Ectodermal cell (in vitro differentiated cells): ENCODE data around the gene EIF4B.
"Not testable (repeated sequence)": the region's sequence is repeated elsewhere in the genome, so short reads cannot be mapped to it uniquely, and the experiment has no call there.

Experiments used
- H3K27ac ChIP-seq: 2 replicates; pipeline ENCODE4 v1.7.0; 2013; ENCODE audit warnings: mild to moderate bottlenecking, low read depth, low read length; ENCODE audit not compliant: insufficient read depth, poor library complexity, severe bottlenecking
- H3K27me3 ChIP-seq: 2 replicates; pipeline ENCODE4 v1.7.0; 2013; ENCODE audit warnings: mild to moderate bottlenecking, low read length; ENCODE audit not compliant: insufficient read depth, control insufficient read depth, poor library complexity, severe bottlenecking
- H3K36me3 ChIP-seq: one replicate; pipeline ENCODE4 v1.7.0; 2013; ENCODE audit warnings: low read length; ENCODE audit not compliant: control insufficient read depth, insufficient read depth
- H3K4me1 ChIP-seq: one replicate; pipeline ENCODE4 v1.7.0; 2013; ENCODE audit warnings: low read length; ENCODE audit not compliant: control insufficient read depth, insufficient read depth
- H3K4me3 ChIP-seq: 2 replicates; pipeline ENCODE4 v1.7.0; 2013; ENCODE audit warnings: low read depth, low read length, control low read depth; ENCODE audit not compliant: insufficient read depth
- H3K9me3 ChIP-seq: 2 replicates; pipeline ENCODE4 v1.7.0; 2013; ENCODE audit warnings: mild to moderate bottlenecking, low read length, moderate library complexity; ENCODE audit not compliant: control insufficient read depth
- WGBS, 2 experiments: methylation state at CpG; one replicate each; pipeline ENCODE4 v1.1.7; 2013; ENCODE audit warnings: missing lambda C conversion rate in 2 of 2; 5-methylcytosine and 5-hydroxymethylcytosine counted together

EIF4B gene

GRCh38 chr12:52976574-52977071 lies 29.6 kb upstream of the EIF4B start:
- H3K4me3 ChIP-seq = no peak overlapping the region
- 25 to 26% methylated on average over 3 of the region's 3 CpGs for WGBS, 2 experiments
- peaks cover 36% of the 10 kb centered on the region for H3K4me1 ChIP-seq
- no peaks in the 10 kb centered on the region for H3K36me3 ChIP-seq
- H3K27me3 ChIP-seq = no peaks in the 10 kb centered on the region
- peak overlapping the region; percentile 45 for H3K27ac ChIP-seq
- H3K9me3 ChIP-seq = no peaks in the 10 kb centered on the region

GRCh38 chr12:52977170-52977569 lies 29.1 kb upstream of the EIF4B start:
- H3K27ac ChIP-seq = peak overlapping the region; percentile 33
- WGBS, 2 experiments = 91 to 96% methylated on average over 4 of the region's 4 CpGs
- no peak overlapping the region for H3K4me3 ChIP-seq

GRCh38 chr12:52980096-52980649 lies 26.1 kb upstream of the EIF4B start:
- Histone ChIP-seq H3K4me1 (peaks cover 21% of the 10 kb centered on the region), H3K4me3 (no peak overlapping the region)

More at GRCh38 chr12:52977170-52977569, 29.1 kb upstream of the EIF4B start:
- peaks cover 31% of the 10 kb centered on the region for H3K4me1 ChIP-seq
- H3K27me3 ChIP-seq = no peaks in the 10 kb centered on the region
- H3K36me3 ChIP-seq = no peaks in the 10 kb centered on the region
- H3K9me3 ChIP-seq = no peaks in the 10 kb centered on the region

DNA sequence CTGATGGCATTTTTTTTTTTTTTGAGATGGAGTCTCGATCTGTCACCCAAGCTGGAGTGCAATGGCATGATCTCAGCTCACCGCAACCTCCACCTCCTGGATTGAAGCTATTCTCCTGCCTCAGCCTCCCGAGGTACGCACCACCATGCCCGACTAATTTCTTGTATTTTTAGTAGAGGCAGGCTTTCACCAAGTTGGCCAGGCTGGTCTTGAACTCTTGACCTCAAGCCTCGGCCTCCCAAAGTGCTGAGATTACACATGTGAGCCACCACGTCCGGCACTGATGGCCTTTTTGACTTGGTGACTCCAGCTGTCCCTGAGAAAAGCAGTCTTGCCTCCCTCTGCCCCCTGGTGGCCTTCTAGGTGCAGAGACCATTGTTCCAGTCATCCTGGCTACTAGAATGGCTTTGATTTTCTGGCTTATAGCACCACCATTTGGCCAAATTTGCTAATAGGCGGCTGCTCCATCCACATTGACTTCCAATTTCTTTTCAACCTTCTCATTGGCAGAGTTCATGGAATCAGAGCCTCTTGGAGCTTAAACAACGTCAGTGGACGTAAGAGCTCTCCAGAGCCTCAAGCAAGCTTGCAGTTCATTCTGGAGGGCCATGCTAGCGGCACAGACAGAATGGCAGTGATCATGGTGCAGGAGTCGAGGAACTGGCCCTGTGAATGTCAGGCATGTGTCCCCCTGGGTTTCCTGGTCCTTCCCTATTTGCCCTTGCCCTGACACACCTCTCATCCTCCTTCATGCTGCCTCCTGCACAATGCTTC lies 25.4 kb upstream of the EIF4B start:
- no peaks in the 10 kb centered on the region for H3K9me3 ChIP-seq

More at GRCh38 chr12:52980096-52980649, 26.1 kb upstream of the EIF4B start:
- no peaks in the 10 kb centered on the region for H3K36me3 ChIP-seq
- H3K27ac ChIP-seq = no peak overlapping the region
- H3K27me3 ChIP-seq = no peaks in the 10 kb centered on the region
- H3K9me3 ChIP-seq = no peaks in the 10 kb centered on the region
- 41 to 42% methylated on average over 3 to 4 of the region's 4 CpGs for WGBS, 2 experiments

DNA sequence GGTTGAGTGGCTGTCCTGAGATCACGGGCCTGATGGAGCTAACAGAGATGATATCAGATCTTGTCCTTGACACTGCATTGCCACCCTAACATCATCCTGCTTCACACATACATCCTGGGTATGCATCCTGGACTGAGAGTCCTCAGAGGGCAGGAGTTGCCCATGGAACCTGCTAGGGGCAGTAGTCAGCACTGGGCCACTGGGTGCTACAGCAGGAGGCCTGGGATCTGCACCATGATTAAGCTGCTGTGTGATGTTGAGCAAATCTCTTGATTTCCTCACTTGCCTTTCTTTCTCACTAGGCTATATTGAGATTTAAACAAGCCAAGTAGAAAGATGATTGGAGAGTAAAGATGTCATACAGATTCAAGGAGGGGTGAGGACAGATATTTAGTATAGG lies 22.1 kb upstream of the EIF4B start:
- Histone ChIP-seq H3K27me3 (no peaks in the 10 kb centered on the region), H3K9me3 (no peaks in the 10 kb centered on the region), H3K4me1 (no peaks in the 10 kb centered on the region), H3K36me3 (no peaks in the 10 kb centered on the region), H3K27ac (no peak overlapping the region), H3K4me3 (no peak overlapping the region)
- WGBS, 2 experiments = 89 to 96% methylated on average over 1 of the region's 1 CpG

More for the DNA sequence above, 25.4 kb upstream of the EIF4B start:
- Histone ChIP-seq H3K4me3 (no peak overlapping the region), H3K36me3 (no peaks in the 10 kb centered on the region), H3K4me1 (peaks cover 16% of the 10 kb centered on the region), H3K27ac (no peak overlapping the region), H3K27me3 (no peaks in the 10 kb centered on the region)
- 46 to 47% methylated on average over 13 of the region's 13 CpGs for WGBS, 2 experiments

DNA sequence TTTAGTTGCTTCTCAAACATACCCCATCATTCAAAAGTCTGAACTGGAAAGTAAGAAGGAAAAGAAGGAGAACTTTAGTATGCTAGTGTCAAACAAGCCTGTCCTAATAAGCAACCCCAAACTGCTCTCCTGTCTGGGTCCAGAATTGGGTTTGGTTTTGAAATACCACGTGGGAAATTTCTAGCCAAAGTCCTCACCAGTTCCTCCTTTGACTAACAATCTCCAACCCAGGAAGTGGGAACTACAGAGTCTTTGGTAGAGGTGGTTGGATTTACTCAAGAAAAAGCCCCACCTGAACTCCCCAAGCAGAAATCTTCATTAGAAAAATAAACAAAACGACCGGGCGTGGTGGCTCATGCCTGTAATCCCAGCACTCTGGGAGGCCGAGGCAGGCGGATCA lies 17.4 kb upstream of the EIF4B start:
- H3K27ac ChIP-seq = no peak overlapping the region
- 85 to 86% methylated on average over 5 to 6 of the region's 6 CpGs for WGBS, 2 experiments
- no peak overlapping the region for H3K4me3 ChIP-seq
- no peaks in the 10 kb centered on the region for H3K4me1 ChIP-seq
- no peaks in the 10 kb centered on the region for H3K36me3 ChIP-seq
- H3K9me3 ChIP-seq = no peaks in the 10 kb centered on the region
- H3K27me3 ChIP-seq = no peaks in the 10 kb centered on the region

DNA sequence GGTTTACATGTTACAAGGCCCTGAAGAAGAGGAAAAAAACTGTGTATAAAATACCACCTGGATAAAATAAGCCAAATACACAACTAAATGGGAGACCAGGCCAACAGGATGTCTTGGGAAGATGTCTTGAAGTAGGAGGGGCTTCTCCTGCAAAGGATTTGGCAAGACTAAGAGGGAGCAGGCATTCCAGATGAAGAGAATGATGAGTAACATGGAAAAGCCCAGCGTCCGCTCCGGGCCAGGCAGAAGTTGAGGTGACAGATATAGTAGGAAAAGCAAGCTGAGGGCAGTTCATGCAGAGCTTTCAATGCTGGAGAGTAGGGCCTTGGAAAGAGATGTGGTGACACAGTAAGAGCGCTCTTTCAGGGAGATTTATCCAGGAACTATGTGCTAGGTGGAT lies 16.1 kb upstream of the EIF4B start:
- H3K4me1 ChIP-seq = no peaks in the 10 kb centered on the region
- WGBS, 2 experiments = 86 to 93% methylated on average over 4 of the region's 4 CpGs
- H3K27me3 ChIP-seq = no peaks in the 10 kb centered on the region
- H3K9me3 ChIP-seq = no peaks in the 10 kb centered on the region
- no peak overlapping the region for H3K4me3 ChIP-seq
- no peaks in the 10 kb centered on the region for H3K36me3 ChIP-seq
- H3K27ac ChIP-seq = no peak overlapping the region

- not testable (repeated sequence) for H3K4me1 ChIP-seq, H3K27ac ChIP-seq, H3K9me3 ChIP-seq, H3K27me3 ChIP-seq, H3K4me3 ChIP-seq, H3K36me3 ChIP-seq
- WGBS, 2 experiments = 84 to 93% methylated on average over 5 of the region's 5 CpGs
These were observed 14.0 kb upstream of the EIF4B start for GRCh38 chr12:52992240-52992639.

DNA sequence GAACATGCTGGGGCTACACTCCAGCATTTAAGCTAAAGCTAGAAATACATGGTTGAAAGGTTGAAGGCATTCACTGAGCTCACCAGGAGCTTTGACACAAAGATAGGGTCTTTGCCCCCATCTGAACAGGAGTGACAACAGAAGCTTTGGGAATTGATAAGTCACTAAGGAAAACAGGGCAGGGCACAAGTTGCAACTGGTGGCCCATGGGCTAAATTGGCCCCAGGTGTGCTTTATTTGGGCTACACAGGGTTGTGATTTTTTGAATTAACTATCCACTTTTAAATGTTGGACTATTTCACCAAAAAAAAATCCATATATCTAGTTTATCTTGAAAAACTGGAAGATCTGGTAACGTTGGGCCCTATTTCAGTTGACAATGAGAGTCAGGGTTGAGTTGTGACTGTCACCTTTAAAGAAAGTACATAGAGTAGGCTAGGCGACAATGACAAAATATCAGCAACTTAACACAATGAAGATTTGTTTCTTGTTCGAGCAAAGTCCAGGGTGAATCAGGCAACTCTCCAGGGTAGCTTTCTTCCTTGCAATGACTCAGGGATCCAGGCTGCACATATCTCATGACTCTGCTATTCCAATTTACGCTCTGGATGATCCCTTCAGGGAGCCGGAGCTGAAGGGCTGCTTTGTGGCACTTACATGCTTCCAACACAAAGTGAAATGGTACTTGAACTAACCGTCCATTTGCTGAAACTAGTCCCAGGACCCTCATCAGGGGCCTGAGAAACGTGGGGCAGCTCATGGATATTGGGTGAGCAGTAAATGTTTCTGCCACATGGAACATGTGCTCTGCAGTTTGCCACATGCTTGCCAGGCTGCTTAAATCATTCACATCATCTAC lies 13.3 kb upstream of the EIF4B start:
- Histone ChIP-seq H3K9me3 (no peaks in the 10 kb centered on the region), H3K27me3 (no peaks in the 10 kb centered on the region), H3K4me1 (no peaks in the 10 kb centered on the region), H3K36me3 (no peaks in the 10 kb centered on the region), H3K4me3 (no peak overlapping the region), H3K27ac (no peak overlapping the region)
- WGBS, 2 experiments = 87 to 90% methylated on average over 7 of the region's 7 CpGs

DNA sequence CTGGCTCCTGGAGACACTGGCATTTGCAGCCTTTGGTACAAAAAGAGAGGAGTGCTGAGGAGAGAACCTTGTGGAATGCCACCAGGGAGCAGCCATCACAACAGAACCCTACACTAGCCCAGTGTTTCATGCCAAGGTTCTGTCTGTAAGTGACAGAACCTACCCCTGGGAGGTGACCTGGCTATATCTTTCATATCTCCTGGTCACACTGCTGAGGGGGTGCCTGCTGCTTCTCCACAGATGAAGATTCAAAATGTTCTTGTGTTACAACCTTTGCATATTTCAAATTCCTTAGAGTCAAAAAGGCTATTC lies 12.7 kb upstream of the EIF4B start:
- Histone ChIP-seq H3K9me3 (no peaks in the 10 kb centered on the region), H3K36me3 (no peaks in the 10 kb centered on the region), H3K4me1 (no peaks in the 10 kb centered on the region), H3K4me3 (no peak overlapping the region), H3K27ac (no peak overlapping the region), H3K27me3 (no peaks in the 10 kb centered on the region)
